HG03457 (cell line): ENCODE results near the gene AP4M1.
"Not testable (repeated sequence)": the region's sequence is repeated elsewhere in the genome, so short reads cannot be mapped to it uniquely, and the experiment has no call there.

Source experiments
- ATAC-seq: cut with Tn5 transposase; IDR thresholded peaks from one replicate; pipeline ENCODE4 v1.9.1; 2021; ENCODE audit warnings: moderate number of reproducible peaks; ENCODE audit not compliant: unreplicated experiment

AP4M1 gene

GRCh38 chr7:100130220-100130607, 28.8 kb downstream of the AP4M1 start:
- ATAC-seq, result not testable (repeated sequence)

- no peak for ATAC-seq
Measured at GRCh38 chr7:100130608-100131453, 29.4 kb downstream of the AP4M1 start.

- no peak for ATAC-seq
Measured at GRCh38 chr7:100132126-100132525, 30.7 kb downstream of the AP4M1 start.

- no peak for ATAC-seq
Measured at GRCh38 chr7:100132697-100133151, 31.3 kb downstream of the AP4M1 start.

- ATAC-seq, result no peak
Measured at GRCh38 chr7:100137851-100138760, 36.7 kb downstream of the AP4M1 start.

- ATAC-seq, result no peak
Measured at GRCh38 chr7:100141555-100141949, 40.1 kb downstream of the AP4M1 start.

GRCh38 chr7:100142461-100142860, 41.0 kb downstream of the AP4M1 start:
- ATAC-seq, result no peak

GRCh38 chr7:100146350-100146749, 44.9 kb downstream of the AP4M1 start:
- ATAC-seq, result not testable (repeated sequence)

GRCh38 chr7:100147278-100147677, 45.8 kb downstream of the AP4M1 start:
- no peak for ATAC-seq

- ATAC-seq, result no peak
Measured at GRCh38 chr7:100148225-100148558, 46.7 kb downstream of the AP4M1 start.

GRCh38 chr7:100148559-100149328, 47.3 kb downstream of the AP4M1 start, which contains the start of gene LAMTOR4:
TSS of gene LAMTOR4 (plus strand) at chr7:100148918. CDS start at chr7:100148973, 55 bp downstream.
- peak; percentile 94 for ATAC-seq

- ATAC-seq, result no peak
Measured at GRCh38 chr7:100152404-100152803, 51.0 kb downstream of the AP4M1 start.

GRCh38 chr7:100152937-100153666, 51.7 kb downstream of the AP4M1 start:
- ATAC-seq, result no peak

- no peak for ATAC-seq
Measured at GRCh38 chr7:100153708-100154535, 52.5 kb downstream of the AP4M1 start.

- no peak for ATAC-seq
Measured at GRCh38 chr7:100154651-100155491, 53.4 kb downstream of the AP4M1 start.

GRCh38 chr7:100155553-100156317, 54.3 kb downstream of the AP4M1 start:
- no peak for ATAC-seq

- no peak for ATAC-seq
Measured at GRCh38 chr7:100156331-100157068, 55.1 kb downstream of the AP4M1 start.
